Left ventricle myocardium superior (tissue), 1 donor: Measurements from ENCODE around the gene TEAD1. TPM values are rescaled to one million over a fixed set of nuclear protein-coding genes. Genes with fewer than 3 reads are reported as not detected.
A peak's percentile ranks its signal among the peaks of the same experiment; 100 is the strongest.

Experiments used
- ATAC-seq: fragments of 200-7000 bp; cut with Tn5 transposase; one replicate; pipeline ENCODE4 v1.9.1; 2020; ENCODE audit warnings: mild to moderate bottlenecking, moderate library complexity
- DNase-seq: peaks from one replicate; pipeline ENCODE4 v3.0.0-alpha.2; 2020
- intact Hi-C: fragments of 100-400 bp; cut with micrococcal nuclease; formaldehyde crosslinking; loops from one replicate; pipeline ENCODE4 v1.11.0; 2022
- long read RNA-seq: library from polyadenylated mRNA; unstranded; transcript quantifications from one replicate; pipeline ENCODE4 v2.0.0, GENCODE V29; 2021
- total RNA-seq: library from RNA; stranded (reverse); fragmentation: NEBNext Ultra II Directional; extraction: Animal tissue kit (Norgen Biotek cat#: 25700); gene quantifications from one replicate; pipeline ENCODE4 v1.2.1, GENCODE V29; 2021
- donor health status: DM: no; HTN: yes; CAD: no; lungs with severe emphysema.

TEAD1 gene
- total RNA-seq, result 127 TPM
- long read RNA-seq, full-length matches to known transcripts, result 4 of 51 reads
- long read RNA-seq, partial matches to known transcripts, result 3 of 51 reads
- long read RNA-seq, other reads (novel, unspliced or antisense), result 44 of 51 reads

DNA sequence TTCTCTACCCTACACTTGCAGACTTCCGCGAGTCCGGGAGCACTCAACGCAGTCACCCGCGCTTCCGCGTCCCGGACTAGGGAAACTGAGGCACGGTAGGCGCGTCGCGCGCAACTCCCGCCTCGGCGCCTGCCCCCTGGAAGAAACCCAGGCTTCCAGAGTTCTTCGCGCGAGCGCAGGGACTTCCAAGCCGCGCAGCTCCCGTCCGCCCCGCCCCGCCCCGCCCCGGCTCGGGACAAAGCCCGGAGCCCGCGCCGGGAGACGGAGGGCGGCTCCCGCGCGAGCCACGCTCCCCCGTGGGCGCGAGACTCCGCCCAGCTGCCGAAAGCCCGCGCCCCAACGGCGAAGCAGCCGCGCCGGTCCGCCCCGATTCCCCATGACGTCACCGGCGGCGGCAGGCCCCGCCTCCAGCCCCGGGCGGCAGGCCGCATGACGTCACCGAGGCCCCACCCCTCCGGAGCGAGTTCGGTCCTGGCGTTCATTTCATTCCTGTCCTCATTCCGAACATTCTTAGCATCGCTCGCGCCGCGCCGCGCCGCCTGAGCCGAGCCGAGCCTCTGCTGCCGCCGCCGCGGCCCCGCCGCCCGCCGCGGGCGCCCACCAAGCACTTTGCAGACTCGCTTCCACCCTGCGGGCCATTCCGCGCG lies at the start of gene TEAD1:
TEAD1 (plus strand) TSS at position 498 of the 647 bp plus-strand sequence.
- ATAC-seq, result peak; percentile 97
- DNase-seq, result peak; percentile 98
- intact Hi-C loops, result no loop called here

DNA sequence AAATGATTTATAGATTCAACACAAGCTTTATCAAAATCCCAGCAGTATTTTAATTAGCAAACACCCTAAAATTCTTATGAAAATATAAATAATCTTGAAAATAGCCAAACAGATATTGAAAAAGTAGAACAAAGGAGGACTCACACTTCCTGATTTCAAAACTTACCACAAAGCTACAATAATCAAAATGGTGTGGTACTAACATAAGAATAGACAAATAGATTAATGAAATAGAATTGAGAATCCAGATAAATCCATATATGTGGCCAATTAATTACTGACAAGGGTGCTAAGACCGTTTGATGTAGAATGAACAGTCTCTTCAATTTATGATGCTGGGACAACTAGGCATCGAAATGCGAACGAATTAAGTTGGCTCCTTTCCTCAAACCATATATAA lies 49.6 kb upstream of the TEAD1 start:
- intact Hi-C loops, result no loop called here
- DNase-seq (no peak), ATAC-seq (no peak)

DNA sequence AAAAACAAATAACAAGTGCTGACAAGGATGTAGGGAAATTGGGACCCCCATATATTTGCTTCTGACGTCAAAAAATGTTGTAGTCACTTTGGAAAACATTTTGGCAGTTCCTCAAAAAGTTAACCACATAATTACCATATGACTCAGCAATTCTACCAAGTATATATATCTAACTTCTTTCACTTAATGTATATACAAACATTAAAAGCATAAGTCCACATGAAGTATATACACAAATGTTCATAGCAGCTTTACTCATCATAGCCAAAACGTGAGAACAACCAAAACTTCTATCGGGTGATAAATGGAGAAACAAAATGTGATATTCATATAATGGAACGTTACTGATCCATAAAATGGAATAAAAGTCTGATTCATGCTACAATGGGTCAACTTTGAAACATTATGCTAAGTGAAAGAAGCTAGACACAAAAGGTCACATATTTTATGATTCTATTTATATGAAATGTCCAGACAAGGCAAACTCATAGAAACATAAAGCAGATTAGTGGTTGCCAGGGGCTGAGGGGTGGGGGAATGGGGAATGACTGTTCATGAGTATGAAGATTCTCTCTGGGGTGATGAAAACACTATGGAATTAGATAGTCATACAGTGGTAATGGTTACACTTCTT lies 48.7 kb upstream of the TEAD1 start:
- ATAC-seq (no peak), DNase-seq (no peak)
- intact Hi-C loops, result no loop called here

DNA sequence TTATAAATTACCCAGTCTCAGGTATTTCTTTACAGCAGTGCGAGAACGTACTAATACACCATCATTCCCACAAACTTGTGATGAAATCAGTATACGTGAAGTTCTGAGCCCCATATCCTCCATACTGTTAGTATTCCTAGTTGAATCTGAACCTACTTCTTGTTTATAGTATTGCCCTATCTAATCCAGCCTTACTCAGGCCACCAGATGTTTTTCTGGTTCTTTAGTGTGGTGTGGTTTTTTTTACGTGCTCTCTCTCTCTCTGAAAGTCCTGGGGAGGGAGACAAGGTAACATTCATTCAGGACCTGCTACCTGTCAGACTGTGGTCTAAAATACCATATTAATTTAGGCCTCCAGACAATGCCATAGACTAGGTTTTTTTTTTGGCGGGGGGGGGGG lies 47.6 kb upstream of the TEAD1 start:
- ATAC-seq (no peak), DNase-seq (no peak)
- intact Hi-C loops, result no loop called here

DNA sequence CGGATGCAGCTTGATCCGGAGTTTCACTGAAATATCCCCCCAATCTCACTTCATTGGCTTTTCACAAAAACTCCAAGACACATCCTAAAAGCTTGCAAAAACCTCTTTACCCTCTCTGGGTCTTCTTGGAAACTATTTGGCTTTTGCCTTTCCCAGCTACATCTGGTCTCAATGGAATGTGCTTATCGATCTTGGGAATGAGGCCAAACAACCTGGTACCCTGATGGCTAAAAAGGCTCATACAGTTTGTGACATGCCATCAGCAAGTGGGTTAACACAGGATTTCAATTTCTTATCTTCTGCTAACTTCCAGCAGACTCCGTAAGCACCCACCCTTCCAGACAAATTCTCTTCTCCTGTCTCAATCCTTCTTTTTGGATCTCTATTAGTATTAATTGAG lies 45.9 kb upstream of the TEAD1 start:
- ATAC-seq, result no peak
- no peak for DNase-seq
- intact Hi-C loops, result no loop called here

DNA sequence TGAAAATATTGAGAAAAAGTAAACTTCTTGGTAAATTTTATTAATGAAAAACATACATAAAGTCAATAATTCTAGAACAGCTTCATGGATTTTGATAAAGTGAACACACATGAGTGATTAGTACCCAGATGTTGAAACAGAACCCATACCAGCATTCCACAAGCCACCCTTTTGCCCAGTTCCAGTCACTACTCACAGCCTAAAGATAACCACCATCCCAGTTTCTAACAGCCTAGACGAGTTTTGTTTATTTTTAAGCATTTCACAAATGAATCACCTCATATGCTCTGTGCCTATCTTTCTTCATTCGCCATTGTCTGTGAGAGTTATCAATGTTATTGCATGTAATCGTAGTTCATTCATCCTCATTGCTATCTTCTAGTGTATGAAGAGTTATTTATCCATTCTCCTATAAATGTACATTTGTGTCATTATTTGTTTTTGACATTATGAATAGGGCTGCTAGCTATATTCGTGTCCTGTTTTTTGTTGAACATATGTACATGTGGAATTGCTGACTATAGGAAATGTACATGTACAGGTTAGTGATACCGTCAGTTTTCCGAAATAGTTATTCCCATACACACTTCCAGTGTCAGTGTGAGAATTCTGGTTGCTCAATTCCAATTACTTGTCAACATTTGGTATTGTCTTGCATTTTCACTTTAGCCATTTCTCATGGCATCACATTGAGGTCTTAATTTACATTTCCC lies 44.5 kb upstream of the TEAD1 start:
- DNase-seq, result no peak
- intact Hi-C loops, result no loop called here
- ATAC-seq, result no peak

DNA sequence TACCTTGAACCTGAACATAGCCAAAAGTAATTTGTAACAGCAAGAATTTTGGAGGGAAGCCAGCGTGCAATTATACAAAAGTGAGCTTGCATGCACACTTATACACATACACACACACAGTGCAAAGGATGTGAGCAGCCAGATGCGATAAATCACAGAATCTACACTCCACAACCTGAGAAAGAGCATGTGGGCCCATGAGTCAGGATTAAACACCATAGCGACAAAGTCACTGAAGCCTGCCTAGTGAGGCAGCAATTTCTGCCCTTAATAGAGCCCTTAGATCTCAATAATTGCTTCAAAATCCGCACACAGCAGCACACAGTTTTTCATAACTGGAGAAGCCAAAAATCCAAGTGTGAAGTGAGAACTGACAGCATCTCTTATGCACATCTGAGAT lies 42.6 kb upstream of the TEAD1 start:
- no peak for ATAC-seq
- intact Hi-C loops, result no loop called here
- DNase-seq, result no peak

DNA sequence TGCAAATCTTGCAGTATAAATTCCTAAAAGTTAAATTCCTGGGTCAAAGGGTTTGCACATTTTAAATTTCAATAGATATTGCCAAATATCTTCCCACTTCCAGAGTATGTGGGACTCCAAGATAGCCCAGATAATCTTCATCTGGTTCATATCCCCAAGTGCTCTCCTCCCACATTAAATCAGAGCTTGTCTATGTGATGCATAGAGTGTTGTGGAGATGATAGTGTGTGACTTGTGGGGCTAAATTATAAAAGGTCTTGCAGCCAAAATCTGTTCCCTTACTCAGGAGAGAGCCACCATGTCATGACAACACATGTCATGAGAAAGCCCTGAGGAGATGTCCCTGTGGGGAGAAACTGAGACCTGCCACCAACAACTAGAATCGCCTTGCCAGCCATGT lies 39.9 kb upstream of the TEAD1 start:
- intact Hi-C loops, result no loop called here
- no peak for ATAC-seq

DNA sequence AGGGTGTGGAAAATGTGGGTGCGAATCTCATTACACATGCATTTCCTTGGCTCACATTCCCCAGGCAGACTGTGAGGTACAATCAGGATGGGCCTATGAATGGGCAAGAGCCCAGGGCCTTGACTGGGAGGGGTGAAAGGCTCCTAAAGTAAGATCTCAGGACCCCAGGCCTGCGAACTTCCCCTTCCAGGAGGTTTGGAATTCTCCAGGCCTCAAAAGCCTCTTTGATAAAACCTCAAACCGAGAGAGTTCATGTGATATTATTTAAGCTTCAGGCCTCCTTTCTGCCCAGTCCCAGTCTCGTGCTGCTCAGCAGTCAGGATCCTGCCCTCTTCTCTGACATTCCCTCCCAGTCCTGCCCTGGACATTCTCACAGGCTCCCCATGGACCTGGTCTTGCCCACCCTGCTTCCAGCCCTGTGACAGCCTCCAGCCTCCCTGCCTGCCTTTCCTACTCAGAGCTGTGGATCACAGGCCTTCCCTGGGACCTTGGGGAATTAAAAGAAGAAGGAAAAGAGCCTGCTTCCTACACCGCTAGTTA lies 37.3 kb upstream of the TEAD1 start:
- intact Hi-C loops, result no loop called here
- DNase-seq (no peak), ATAC-seq (no peak)

More for the DNA sequence above, 39.9 kb upstream of the TEAD1 start:
- DNase-seq, result no peak

DNA sequence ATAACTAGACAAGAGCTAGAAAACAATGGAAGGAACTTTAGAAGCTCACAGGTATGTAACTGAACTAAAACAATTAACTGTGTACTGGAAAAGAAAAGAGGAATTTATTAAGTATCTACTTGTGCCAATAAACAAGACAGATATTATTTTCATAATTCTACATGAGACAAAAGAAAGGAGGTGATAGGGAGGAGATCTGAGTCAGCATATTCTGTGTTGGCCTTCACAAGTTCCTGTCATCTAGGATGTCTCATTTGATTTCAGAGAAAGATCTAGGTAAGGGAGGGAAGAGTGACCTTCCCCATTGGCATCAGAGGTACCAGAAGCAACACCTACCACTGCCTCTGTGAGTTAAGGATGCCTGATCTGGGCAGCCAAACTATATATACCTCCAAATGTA lies 34.8 kb upstream of the TEAD1 start:
- intact Hi-C loops, result no loop called here
- ATAC-seq (no peak), DNase-seq (no peak)

DNA sequence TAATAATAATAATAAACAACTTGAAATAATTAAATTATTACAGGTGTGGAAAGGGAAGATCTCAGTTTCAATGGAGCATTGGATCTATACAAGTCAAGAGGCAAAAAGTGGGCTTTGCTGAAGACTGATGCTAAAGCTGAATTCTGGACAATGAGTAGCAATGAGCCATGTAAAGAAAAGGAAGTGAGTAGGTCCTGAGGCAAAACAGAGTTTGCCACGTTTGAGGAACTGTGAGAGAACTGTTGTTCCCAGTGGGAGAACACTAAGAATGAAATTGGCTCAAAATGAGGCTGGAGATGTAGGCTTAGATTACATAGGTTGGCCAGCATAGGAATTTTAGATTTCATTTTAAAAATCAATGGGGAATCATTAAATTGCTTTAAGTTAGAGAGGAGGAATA lies 33.9 kb upstream of the TEAD1 start:
- DNase-seq, result no peak
- intact Hi-C loops, result no loop called here
- no peak for ATAC-seq

DNA sequence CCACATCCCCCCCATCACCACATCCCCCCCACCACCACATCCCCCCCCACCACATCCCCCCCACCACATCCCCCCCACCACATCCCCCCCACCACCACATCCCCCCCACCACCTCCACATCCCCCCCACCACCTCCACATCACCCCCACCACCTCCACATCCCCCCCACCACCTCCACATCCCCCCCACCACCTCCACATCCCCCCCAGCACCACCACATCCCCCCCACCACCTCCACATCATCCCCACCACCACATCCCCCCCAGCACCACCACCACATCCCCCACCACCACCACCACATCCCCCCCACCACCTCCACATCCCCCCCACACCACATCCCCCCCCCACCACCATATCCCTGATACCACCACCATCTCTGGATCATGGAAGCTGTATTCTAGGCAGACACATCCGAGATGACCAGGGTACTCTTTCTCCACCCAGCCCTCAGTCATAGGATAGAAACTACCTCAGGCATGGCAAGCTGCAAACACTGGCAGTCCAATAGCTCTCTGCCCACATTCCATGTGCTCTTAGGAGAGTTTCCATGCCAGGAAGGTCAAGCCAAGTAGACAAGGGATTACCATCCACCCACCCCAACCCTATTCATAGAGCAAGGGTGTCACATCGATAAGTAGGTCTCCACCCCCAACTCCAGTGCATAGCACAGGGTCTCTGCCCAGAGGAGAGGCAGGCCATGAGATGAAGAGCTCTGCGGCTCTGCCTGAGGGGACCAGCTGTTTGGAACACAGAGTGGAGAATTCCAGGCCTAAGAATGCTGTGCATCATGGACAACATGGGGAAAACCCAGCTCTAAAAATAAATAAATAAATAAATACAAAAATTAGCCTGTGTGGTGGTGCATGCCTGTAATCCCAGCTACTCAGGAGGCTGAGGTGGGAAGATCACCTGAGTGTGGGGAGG lies 33.0 kb upstream of the TEAD1 start:
- ATAC-seq, result no peak
- DNase-seq, result no peak
- intact Hi-C loops, result no loop called here

DNA sequence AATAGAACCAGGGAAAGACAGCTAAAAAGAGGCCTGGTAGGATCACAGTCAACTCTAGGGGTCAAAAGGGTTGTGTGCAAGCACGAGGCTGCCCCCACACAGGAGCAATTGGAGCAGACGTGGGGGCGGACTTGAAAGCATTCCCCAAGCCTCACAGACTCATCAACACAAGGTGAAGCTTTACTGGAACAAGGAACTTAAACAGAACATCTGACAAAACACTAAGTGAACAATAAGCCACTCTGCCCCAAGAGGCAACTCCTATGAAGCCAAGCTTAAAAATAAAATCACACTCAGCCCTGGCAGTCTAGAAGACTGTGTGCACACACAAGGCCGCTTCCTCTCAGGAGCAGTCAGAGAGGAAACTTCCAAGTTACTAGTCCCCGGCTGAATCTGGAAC lies 32.2 kb upstream of the TEAD1 start:
- ATAC-seq (no peak), DNase-seq (no peak)
- intact Hi-C loops, result no loop called here

DNA sequence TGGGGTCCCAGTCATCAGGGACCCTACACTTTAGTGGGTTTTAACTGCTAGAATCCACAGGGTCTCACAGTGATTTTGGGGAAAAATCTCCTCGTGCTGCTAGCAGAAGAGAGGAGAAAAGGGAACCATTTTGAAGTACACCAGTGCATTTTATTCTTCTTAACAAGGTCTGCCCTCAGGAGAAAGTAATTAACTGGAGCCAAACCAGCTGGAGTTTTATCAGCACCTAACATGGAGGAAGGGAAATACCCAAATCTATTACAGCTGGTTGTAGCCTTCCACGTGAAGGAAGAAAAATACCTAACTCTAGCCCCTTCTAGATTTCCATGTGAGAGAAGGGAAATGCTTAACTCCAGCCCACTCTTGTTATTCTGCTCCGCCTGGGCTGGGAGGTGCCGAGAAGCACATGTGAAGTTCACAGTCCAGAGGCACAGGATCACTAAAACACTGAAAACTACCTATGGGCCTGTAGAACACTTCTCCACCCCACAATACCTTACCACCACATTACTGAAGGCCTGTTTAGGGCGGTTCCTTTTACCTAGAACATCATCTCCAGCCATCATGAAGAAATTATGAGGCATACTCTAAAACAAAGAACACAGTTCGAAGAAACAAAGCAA lies 31.3 kb upstream of the TEAD1 start:
- ATAC-seq (no peak), DNase-seq (no peak)
- intact Hi-C loops, result no loop called here

DNA sequence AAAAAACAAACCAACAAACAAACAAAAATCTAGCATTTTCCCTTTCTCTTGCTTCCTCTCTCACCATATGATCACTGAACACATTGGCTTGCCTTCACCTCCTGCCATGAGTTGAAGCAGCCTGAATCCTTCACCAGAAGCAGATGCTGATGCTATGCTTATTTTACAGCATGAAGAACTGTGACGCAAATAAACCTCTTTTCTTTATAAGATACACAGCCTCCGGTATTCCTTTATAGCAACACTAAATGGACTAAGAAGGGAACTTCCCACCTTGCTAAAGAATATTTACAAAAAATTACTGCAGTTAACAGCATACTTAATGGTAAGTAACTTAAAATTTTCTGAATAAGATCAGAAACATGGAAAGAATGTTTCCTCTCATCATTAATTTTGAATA lies 27.7 kb upstream of the TEAD1 start:
- intact Hi-C loops, result no loop called here
- DNase-seq, result no peak
- ATAC-seq, result no peak

DNA sequence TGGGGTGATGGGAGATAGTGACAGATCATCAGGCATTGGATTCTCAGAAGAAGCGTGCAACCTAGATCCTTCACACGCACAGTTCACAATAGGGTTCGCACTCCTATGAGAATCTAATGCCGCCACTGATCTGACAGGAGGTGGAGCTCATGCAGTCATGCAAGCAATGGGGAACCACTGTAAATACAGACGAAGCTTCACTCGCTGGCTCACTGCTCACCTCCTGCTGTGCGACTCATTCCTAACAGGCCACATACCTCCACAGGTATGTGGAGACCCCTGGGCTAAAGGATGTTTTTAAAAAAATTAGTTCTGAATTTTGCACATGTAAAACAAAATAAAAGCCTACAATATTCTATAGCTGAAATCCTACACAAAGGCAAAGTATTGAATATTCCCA lies 20.5 kb upstream of the TEAD1 start:
- ATAC-seq (no peak), DNase-seq (no peak)
- intact Hi-C loops, result no loop called here

DNA sequence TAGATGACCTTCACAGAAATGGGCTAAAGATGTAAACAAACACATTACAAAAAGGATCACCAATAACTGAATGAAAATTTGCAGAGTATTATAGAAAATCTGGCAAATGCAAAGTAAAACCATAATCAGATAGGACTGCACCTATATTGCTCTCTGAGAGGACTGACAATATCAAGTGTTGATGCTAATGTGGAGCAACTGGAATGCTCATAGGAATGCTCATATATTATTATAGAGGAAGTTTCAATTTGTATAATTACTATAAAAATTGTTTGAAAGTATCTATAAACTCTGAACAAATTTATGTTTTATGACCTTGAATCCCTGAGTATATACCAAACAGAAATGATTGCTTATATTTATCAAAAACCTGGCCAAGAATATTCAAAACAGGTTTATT lies 18.4 kb upstream of the TEAD1 start:
- ATAC-seq (no peak), DNase-seq (no peak)
- intact Hi-C loops, result no loop called here

DNA sequence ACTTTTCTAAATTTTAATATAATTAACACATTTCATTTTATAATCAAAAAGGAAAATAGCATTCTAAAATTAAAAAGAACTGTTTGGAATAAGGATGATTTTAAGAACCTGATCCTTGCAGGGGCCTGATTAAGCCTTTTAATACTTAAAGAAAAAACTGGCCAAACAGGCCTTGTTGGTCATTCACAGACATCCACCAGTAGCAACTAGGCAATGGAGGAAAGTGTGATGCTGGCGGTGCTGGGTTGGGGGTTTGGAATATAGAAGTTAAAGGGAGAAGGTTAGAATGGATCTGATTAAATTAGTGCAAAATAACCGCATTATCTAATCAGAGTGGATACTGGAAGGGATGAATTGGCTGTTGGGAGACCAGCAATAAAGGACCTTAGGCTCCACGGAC lies 16.9 kb upstream of the TEAD1 start:
- intact Hi-C loops, result no loop called here
- ATAC-seq (no peak), DNase-seq (no peak)

DNA sequence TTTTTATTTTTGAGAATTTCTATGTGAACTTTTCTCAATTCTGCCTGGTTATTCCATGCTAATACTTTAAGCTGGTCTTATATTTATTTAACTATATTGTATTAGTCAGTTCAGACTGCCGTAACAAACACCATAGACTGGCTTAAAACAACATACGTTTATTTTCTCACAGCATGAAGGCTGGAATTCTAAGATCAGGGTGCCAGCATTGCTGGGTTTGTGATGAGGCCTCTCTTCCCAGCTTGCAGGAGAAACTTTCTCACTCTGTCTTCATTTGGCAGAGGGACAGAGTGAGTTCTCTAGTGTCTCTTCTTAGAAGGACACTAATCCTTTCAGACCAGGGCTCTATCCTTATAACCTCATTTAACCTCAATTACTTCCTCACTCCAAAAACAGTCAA lies 16.2 kb upstream of the TEAD1 start:
- ATAC-seq, result no peak
- DNase-seq, result no peak
- intact Hi-C loops, result no loop called here
